Esophagus squamous epithelium (tissue), 5 donors: ENCODE data around the gene SCAI. TPM values are rescaled to one million over a fixed set of nuclear protein-coding genes. Genes with fewer than 3 reads are reported as not detected.

Experiments
- DNase-seq: peaks from one replicate; lab custom pipeline; 2025; lab: John Stamatoyannopoulos, UW
- H3K27ac ChIP-seq, 4 donors: fragments of 200-600 bp; sonication (generic); one replicate each; pipeline ENCODE4 v1.5.1; 2016 to 2019; ENCODE audit warnings: mild to moderate bottlenecking in 1 of 4
- H3K27me3 ChIP-seq, 4 donors: fragments of 200-600 bp; sonication (generic); 1 replicate in 3 of 4; 2 replicates in 1 of 4; pipeline versions ENCODE4 v1.5.1 to v1.6.0; 2017 to 2021; ENCODE audit warnings: antibody characterized with exemption in 1 of 4
- H3K36me3 ChIP-seq, 3 donors: fragments of 200-600 bp; sonication (generic); one replicate each; pipeline ENCODE4 v1.5.1; 2016 to 2019
- H3K4me1 ChIP-seq, 3 donors: fragments of 200-600 bp; sonication (generic); one replicate each; pipeline ENCODE4 v1.5.1; 2017 to 2019
- H3K4me3 ChIP-seq, 4 donors: fragments of 200-600 bp; sonication (generic); 1 replicate in 3 of 4; 2 replicates in 1 of 4; pipeline ENCODE4 v1.5.1; 2016 to 2019; ENCODE audit warnings: mild to moderate bottlenecking in 2 of 4, moderate library complexity in 1 of 4
- H3K9me3 ChIP-seq, 3 donors: fragments of 200-600 bp; sonication (generic); one replicate each; pipeline ENCODE4 v1.5.1; 2016 to 2019
- CTCF ChIP-seq, 6 experiments: fragments of 450-650 bp in 4 of 6; fragments of 200-600 bp in 2 of 6; sonication (generic) in 2 of 6; IDR thresholded peaks; one replicate each; pipeline ENCODE4 v1.5.1; 2016 to 2019; ENCODE audit warnings: antibody characterized with exemption in 6 of 6, mild to moderate bottlenecking in 4 of 6, moderate library complexity in 4 of 6
- POLR2A ChIP-seq, 4 donors: fragments of 450-650 bp; IDR thresholded peaks; one replicate each; pipeline ENCODE4 v1.6.1; 2017; ENCODE audit warnings: antibody characterized with exemption in 4 of 4, mild to moderate bottlenecking in 4 of 4, moderate library complexity in 3 of 4
- WGBS, 2 donors: methylation state at CpG; one replicate each; pipeline ENCODE4 v1.1.5; 2018; 5-methylcytosine and 5-hydroxymethylcytosine counted together
- intact Hi-C: fragments of 100-400 bp; cut with DNase I; formaldehyde crosslinking; loops from one replicate; pipeline ENCODE4 v1.15.0; 2022
- total RNA-seq, 4 donors: library from RNA; depleted of rRNA; stranded (reverse); fragments of >200 nt; gene quantifications; one replicate each; pipeline ENCODE4 v1.1.0, GENCODE V29; 2016
- donor health status: DM: yes; HTN: yes; CAD: no.

The SCAI gene
- total RNA-seq, 4 donors from 2014 or later, result 3.3 to 9.9 (median 5.3) TPM

GRCh38 chr9:125156551-125156950 is 13.2 kb upstream of the SCAI start:
- no peaks in the 10 kb centered on the region for H3K9me3 ChIP-seq
- no peak for DNase-seq
- no peaks in the 10 kb centered on the region for H3K27me3 ChIP-seq
- no peak for TF ChIP-seq POLR2A (IDR thresholded peaks at IDR 0.05)
- TF ChIP-seq CTCF (IDR thresholded peaks at IDR 0.05), result no peak
- intact Hi-C loops, result no loop called here
- peaks cover 0 to 14% (median 0%) of the 10 kb centered on the region in 3 donors for H3K4me1 ChIP-seq
- WGBS, 2 donors, result 83 to 94% methylated on average over 2 of the region's 2 CpGs
- H3K27ac ChIP-seq, result no peak overlapping the region
- no peak overlapping the region for H3K4me3 ChIP-seq
- H3K36me3 ChIP-seq, result peaks cover 7 to 78% (median 16%) of the 10 kb centered on the region in 3 donors

GRCh38 chr9:125153712-125154367 is 10.5 kb upstream of the SCAI start:
- no peaks in the 10 kb centered on the region for H3K9me3 ChIP-seq
- TF ChIP-seq POLR2A (IDR thresholded peaks at IDR 0.05), result no peak
- TF ChIP-seq CTCF (IDR thresholded peaks at IDR 0.05), result no peak
- peaks cover 7 to 91% (median 32%) of the 10 kb centered on the region in 3 donors for H3K36me3 ChIP-seq
- intact Hi-C loops, result no loop called here
- H3K27ac ChIP-seq, result no peak overlapping the region
- WGBS, 2 donors, result 76 to 78% methylated on average over 4 of the region's 4 CpGs
- DNase-seq, result no peak
- no peaks in the 10 kb centered on the region for H3K4me1 ChIP-seq
- no peaks in the 10 kb centered on the region for H3K27me3 ChIP-seq
- no peak overlapping the region for H3K4me3 ChIP-seq

- Histone ChIP-seq H3K36me3 (peaks cover 7 to 85% (median 32%) of the 10 kb centered on the region in 3 donors), H3K27me3 (no peaks in the 10 kb centered on the region), H3K4me1 (no peaks in the 10 kb centered on the region), H3K27ac (no peak overlapping the region), H3K4me3 (no peak overlapping the region), H3K9me3 (no peaks in the 10 kb centered on the region)
- DNase-seq, result no peak
- 79 to 92% methylated on average over 1 to 2 of the region's 2 CpGs for WGBS, 2 donors
- TF ChIP-seq CTCF (IDR thresholded peaks at IDR 0.05), result no peak
- intact Hi-C loops, result no loop called here
Observed at GRCh38 chr9:125151730-125152129, 8.4 kb upstream of the SCAI start.

GRCh38 chr9:125150349-125151245 is 7.3 kb upstream of the SCAI start:
- no peaks in the 10 kb centered on the region for H3K9me3 ChIP-seq
- TF ChIP-seq POLR2A (IDR thresholded peaks at IDR 0.05), result no peak
- no peak for TF ChIP-seq CTCF (IDR thresholded peaks at IDR 0.05)
- H3K36me3 ChIP-seq, result peaks cover 7 to 75% (median 32%) of the 10 kb centered on the region in 3 donors
- H3K4me3 ChIP-seq, result no peak overlapping the region
- H3K27me3 ChIP-seq, result no peaks in the 10 kb centered on the region
- intact Hi-C loops, result no loop called here
- no peak for DNase-seq
- WGBS, 2 donors, result 85 to 87% methylated on average over 11 to 12 of the region's 12 CpGs
- H3K4me1 ChIP-seq, result peaks cover 0 to 10% (median 0%) of the 10 kb centered on the region in 3 donors
- no peak overlapping the region for H3K27ac ChIP-seq
